Mesothelial cell of epicardium (in vitro differentiated cells): ENCODE data around the gene DLL3. TPM values are rescaled to one million over a fixed set of nuclear protein-coding genes. Genes with fewer than 3 reads are reported as not detected.

Source experiments
- DNase-seq, 2 experiments: peaks; one replicate each; pipeline ENCODE4 v3.0.0; 2021; ENCODE audit warnings: low spot score in 2 of 2; ENCODE audit not compliant: unreplicated experiment in 2 of 2
- H3K27ac Mint-ChIP-seq: 2 replicates; pipeline ENCODE4 v1.8.0; 2021; ENCODE audit warnings: mixed read lengths
- H3K27me3 Mint-ChIP-seq: 2 replicates; pipeline ENCODE4 v1.8.0; 2021; ENCODE audit warnings: low read depth, mixed read lengths
- H3K36me3 Mint-ChIP-seq: 2 replicates; pipeline ENCODE4 v1.8.0; 2021; ENCODE audit warnings: mixed read lengths
- H3K4me1 Mint-ChIP-seq: 2 replicates; pipeline ENCODE4 v1.8.0; 2021; ENCODE audit warnings: mixed read lengths
- H3K4me3 Mint-ChIP-seq: 2 replicates; pipeline ENCODE4 v1.8.0; 2021; ENCODE audit warnings: mild to moderate bottlenecking, moderate library complexity, mixed read lengths
- H3K9me3 Mint-ChIP-seq: 2 replicates; pipeline ENCODE4 v1.8.0; 2021; ENCODE audit warnings: mixed read lengths
- total RNA-seq: library from RNA; stranded (reverse); gene quantifications from 3 replicates; pipeline ENCODE4 v1.2.1, GENCODE V29; 2021
- TF ChIP-seq, protein P1 (sequence below): fragments of 200-600 bp; sonication (generic); IDR thresholded peaks from one replicate; pipeline ENCODE4 v1.5.0; 2021; ENCODE audit warnings: antibody characterized with exemption; ENCODE audit not compliant: unreplicated experiment

Gene DLL3
- total RNA-seq, 1 donor from 2014 or later = 0.40 TPM

DNA sequence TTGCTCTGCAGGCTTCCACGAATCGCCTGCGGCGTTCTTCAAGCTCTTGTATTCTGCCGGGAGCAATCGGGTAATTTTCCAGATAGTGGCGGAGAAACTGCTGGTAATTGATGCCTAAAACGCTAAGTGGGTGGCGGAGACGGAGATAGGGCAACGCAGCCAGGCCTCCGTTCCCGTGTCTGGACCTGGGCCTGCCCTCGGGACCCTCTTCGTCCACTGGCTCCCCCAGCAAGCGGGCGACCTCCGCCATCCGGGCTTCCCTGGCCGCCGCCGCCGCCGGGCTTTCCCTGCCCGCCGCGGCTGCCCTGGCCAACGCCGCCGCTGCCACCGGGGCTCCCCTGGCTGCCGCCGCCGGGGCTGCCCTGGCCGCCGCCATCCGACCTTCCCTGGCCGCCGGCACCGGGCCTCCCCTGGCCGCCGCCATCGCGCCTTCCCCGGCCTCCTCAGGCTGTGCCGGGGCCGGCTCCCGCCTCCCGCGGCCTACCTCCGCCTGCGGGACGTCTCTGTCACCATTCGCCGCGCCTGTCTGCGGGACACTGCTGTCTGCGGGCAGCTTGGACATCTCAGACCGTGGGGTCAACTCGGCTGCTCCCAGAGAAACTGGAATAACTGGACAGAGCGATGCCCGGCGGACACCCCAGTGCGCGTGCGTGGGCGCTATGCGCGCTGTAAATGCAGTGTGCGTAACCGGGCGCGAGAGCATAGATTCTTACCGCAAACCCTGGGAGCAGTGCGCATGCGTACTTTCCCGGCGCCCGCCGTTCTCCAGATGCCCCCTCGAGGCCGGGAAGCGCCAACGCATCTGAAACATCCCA, 41.0 kb downstream of the DLL3 start, which contains the start of gene EID2:
Gene EID2, minus strand, starts transcription at position 644 of the 815 bp plus-strand sequence. Its CDS starts 82 bp downstream, at position 562.
- H3K9me3 Mint-ChIP-seq = no peaks in the 10 kb centered on the region
- H3K27ac Mint-ChIP-seq = peak within 1 kb of the TSS; percentile 99
- H3K36me3 Mint-ChIP-seq = peaks cover 3% of the 10 kb centered on the region
- TF ChIP-seq, protein P1, sequence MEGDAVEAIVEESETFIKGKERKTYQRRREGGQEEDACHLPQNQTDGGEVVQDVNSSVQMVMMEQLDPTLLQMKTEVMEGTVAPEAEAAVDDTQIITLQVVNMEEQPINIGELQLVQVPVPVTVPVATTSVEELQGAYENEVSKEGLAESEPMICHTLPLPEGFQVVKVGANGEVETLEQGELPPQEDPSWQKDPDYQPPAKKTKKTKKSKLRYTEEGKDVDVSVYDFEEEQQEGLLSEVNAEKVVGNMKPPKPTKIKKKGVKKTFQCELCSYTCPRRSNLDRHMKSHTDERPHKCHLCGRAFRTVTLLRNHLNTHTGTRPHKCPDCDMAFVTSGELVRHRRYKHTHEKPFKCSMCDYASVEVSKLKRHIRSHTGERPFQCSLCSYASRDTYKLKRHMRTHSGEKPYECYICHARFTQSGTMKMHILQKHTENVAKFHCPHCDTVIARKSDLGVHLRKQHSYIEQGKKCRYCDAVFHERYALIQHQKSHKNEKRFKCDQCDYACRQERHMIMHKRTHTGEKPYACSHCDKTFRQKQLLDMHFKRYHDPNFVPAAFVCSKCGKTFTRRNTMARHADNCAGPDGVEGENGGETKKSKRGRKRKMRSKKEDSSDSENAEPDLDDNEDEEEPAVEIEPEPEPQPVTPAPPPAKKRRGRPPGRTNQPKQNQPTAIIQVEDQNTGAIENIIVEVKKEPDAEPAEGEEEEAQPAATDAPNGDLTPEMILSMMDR = peak; percentile 87
- no peaks in the 10 kb centered on the region for H3K27me3 Mint-ChIP-seq
- H3K4me1 Mint-ChIP-seq = peaks cover 24% of the 10 kb centered on the region
- peak; percentile 97 to 98 for DNase-seq
- peak within 1 kb of the TSS; percentile 97 for H3K4me3 Mint-ChIP-seq

DNA sequence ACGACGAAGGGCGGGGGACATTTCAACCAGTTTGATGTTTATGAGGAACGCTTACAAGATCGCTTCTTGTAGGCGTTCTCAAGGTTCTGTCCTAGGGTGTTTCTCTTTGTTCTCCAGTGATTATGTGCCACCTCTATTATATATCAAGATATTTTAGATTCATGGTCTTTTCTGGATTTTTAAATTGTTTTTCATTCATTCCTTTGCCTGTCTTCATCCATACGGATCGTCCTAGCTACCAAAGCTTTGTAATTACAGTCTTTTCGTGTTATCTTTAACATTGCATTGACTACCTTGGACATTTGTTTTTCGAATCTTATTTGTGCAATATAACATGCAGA, 41.6 kb downstream of the DLL3 start:
- peak overlapping the region; percentile 99 for H3K27ac Mint-ChIP-seq
- no peaks in the 10 kb centered on the region for H3K27me3 Mint-ChIP-seq
- TF ChIP-seq, protein P1 = peak; percentile 54
- H3K36me3 Mint-ChIP-seq = peaks cover 3% of the 10 kb centered on the region
- H3K9me3 Mint-ChIP-seq = no peaks in the 10 kb centered on the region
- no peak for DNase-seq
- peaks cover 24% of the 10 kb centered on the region for H3K4me1 Mint-ChIP-seq
- peak overlapping the region; percentile 97 for H3K4me3 Mint-ChIP-seq

DNA sequence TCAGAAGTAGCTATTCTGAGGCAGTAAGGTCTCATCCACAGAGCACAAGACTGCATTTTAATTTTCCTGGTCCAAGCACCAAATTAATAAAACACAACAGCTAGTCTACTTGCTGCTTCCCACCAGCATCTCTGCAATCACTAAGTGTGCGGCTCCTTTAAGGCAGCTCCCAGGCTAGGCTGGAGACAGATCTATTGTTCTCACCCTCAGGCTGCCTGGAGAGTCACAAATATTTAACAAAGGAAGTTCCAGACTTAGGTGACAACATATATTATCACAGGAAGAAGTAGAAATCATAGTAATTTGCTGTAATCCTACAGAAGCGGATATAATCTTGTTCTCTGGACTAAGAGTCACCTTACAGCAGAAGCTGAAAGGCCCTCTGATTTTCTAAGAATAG, 43.5 kb downstream of the DLL3 start:
- no peak overlapping the region for H3K27ac Mint-ChIP-seq
- TF ChIP-seq, protein P1 = no peak
- no peak overlapping the region for H3K4me3 Mint-ChIP-seq
- peak in 1 of 2 experiments; percentile 0 for DNase-seq
- H3K4me1 Mint-ChIP-seq = peaks cover 20% of the 10 kb centered on the region
- H3K9me3 Mint-ChIP-seq = no peaks in the 10 kb centered on the region
- peaks cover 2% of the 10 kb centered on the region for H3K36me3 Mint-ChIP-seq
- H3K27me3 Mint-ChIP-seq = peaks cover 11% of the 10 kb centered on the region

DNA sequence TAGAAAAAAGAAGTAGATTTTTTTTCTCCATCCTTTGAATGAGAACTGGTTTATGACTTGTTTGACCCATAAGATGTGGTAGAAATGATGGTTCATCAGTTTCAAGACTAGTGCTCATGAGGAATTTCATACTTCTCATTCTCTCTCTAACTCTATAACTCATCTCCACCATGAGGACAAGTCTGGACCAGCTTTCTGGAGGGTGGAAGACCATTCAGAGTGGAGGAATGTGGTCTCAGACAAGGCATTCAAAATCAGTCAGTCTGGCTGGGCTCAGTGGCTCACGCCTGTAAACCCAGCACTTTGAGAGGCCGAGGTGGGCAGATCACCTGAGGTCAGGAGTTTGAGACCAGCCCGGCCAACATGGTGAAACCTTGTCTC, 44.7 kb downstream of the DLL3 start:
- DNase-seq = peak in 1 of 2 experiments; percentile 11
- H3K36me3 Mint-ChIP-seq = no peaks in the 10 kb centered on the region
- H3K4me1 Mint-ChIP-seq = peaks cover 14% of the 10 kb centered on the region
- TF ChIP-seq, protein P1 = no peak
- H3K27me3 Mint-ChIP-seq = peaks cover 12% of the 10 kb centered on the region
- H3K27ac Mint-ChIP-seq = no peak overlapping the region
- no peaks in the 10 kb centered on the region for H3K9me3 Mint-ChIP-seq
- H3K4me3 Mint-ChIP-seq = no peak overlapping the region

DNA sequence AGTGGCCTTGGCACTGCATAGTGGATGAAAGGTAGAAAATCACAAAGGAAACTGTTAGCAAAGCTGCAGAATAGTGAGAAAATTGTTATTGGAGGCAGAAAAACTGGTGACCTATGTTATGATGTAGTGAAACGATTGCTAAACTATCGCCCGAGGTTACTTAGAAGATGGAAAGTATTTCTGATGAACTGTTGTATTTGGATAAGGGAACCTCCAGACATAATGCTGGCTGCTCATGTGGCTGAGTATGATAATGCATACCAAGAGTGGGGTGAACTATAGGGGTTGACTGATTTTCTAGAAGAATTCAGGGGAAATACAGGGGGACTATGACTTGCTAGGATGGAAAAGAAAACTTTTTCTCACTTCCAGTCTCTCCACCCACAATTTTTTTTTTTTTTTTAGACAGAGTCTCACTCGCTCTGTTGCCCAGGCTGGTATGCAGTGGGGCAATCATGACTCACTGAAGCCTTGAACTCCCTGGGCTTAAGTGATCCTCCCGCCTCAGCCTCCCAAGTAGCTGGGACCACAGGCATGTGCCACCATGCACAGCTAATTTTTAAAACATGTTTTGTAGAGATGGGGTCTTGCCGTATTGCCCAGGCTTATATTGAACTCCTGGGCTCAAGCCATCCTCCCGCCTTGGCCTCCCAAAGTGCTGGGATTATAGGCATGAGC, 45.6 kb downstream of the DLL3 start:
- peaks cover 12% of the 10 kb centered on the region for H3K27me3 Mint-ChIP-seq
- H3K9me3 Mint-ChIP-seq = no peaks in the 10 kb centered on the region
- no peaks in the 10 kb centered on the region for H3K36me3 Mint-ChIP-seq
- TF ChIP-seq, protein P1 = no peak
- no peak overlapping the region for H3K4me3 Mint-ChIP-seq
- no peak overlapping the region for H3K27ac Mint-ChIP-seq
- no peak for DNase-seq
- peaks cover 9% of the 10 kb centered on the region for H3K4me1 Mint-ChIP-seq
